NCI-H524 treated with DMSO at 0.1 percent for 48 hours (cell line): ENCODE data around the gene FCHSD2.
"Not testable (repeated sequence)": the region's sequence is repeated elsewhere in the genome, so short reads cannot be mapped to it uniquely, and the experiment has no call there.

Experiments
- DNase-seq: peaks from one replicate; lab custom pipeline; 2025; lab: John Stamatoyannopoulos, UW

The FCHSD2 gene

GRCh38 chr11:72926076-72926475, 216.0 kb downstream of the FCHSD2 start:
- no peak for DNase-seq

- no peak for DNase-seq
Measured at GRCh38 chr11:72925656-72926055, 216.5 kb downstream of the FCHSD2 start.

GRCh38 chr11:72924568-72925190, 217.4 kb downstream of the FCHSD2 start:
- no peak for DNase-seq

GRCh38 chr11:72921028-72921716, 220.9 kb downstream of the FCHSD2 start:
- DNase-seq, result no peak

DNA sequence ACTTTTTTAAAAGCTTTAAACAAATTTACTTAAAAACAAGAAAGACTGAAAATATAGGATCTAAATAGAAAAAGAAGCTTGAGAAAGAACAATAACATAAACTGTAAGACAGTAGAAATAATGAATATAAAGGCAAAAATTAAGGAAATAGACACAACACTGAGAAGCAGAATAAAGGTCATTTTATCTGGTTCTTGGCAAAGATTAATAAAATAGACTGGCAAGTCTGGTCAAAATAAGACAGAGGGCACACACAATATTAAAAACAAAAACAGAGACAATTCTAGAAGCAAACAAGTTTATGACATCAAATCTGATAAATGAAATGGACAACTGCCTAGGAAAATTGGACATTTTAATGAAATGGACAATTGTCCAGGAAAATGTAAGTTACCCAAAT, 222.1 kb downstream of the FCHSD2 start:
- DNase-seq, result no peak

GRCh38 chr11:72918851-72919250, 223.3 kb downstream of the FCHSD2 start:
- no peak for DNase-seq

DNA sequence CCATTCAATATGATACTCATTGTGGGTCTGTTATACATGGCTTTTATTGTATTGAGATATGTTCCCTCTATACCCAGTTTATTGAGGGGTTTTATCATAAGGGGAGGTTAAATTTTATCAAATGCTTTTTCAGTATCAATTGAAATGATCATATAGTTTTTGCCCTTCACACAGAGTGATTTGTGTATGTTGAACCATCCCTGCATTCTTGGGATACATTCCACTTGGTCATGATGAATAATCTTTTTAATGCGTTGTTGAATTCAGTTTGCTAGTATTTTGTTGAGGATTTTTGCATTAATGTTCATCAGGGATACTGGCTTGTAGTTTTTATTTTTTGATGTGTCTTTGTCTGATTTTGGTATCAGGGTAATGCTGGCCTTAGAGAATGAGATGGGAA, 229.9 kb downstream of the FCHSD2 start:
- no peak for DNase-seq

GRCh38 chr11:72909558-72910388, 232.3 kb downstream of the FCHSD2 start:
- DNase-seq, result not testable (repeated sequence)

- no peak for DNase-seq
Measured at GRCh38 chr11:72908032-72908676, 234.0 kb downstream of the FCHSD2 start.

- no peak for DNase-seq
Measured at GRCh38 chr11:72904016-72904415, 238.1 kb downstream of the FCHSD2 start.

DNA sequence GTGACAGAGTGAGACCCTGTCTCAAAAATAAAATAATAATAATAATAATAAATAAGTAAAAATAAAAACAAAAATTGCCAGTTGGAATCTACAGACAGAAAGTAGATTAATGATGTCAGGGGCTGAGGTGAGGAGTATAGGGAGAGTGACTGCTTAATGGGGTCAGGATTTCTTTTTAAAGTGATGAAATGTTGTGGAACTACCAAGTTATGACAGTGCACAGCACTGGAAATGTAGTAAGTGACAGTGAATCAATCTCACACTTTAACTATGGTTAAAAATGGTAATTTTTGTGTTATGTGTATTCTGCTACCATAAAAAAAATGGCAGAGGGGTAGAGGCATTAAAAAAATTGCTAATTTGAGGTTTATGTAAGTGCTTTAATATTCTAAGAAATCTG, 240.7 kb downstream of the FCHSD2 start:
- DNase-seq, result no peak

DNA sequence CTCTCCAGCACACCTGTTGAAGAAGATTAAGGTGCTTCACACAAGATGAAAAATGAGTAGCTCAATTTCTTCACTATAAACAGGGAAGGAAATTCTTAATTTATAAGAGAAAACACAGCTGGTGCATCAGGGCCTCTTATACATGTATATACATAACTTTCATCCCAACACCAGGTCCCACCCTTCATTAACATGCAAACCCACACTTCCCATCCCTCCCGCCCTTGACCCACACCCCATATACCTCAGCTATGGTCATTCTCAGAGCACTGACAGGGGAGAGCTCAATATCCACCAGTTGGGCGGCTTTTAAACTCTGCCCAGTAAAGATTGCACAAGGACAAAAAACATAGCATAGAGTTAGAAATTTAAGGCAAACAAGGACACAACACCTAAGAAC, 242.1 kb downstream of the FCHSD2 start:
- DNase-seq, result no peak

DNA sequence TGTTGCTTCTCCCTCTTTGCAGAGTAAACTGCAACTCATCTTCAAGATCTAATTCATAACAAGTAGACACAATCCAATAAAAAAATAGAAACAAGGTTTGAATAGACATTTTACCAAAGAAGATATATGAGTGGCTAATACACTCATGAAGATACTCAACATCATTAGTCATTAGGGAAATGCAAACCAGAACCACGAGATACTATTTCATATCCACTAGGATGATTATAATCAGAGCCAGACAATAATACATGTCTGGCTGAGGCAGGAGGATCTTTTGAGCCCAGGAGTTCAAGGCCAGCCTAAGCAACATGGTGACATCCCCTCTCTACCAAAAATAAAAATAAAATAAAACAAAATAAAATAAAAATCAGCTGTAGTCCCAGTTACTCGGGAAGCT, 242.9 kb downstream of the FCHSD2 start:
- no peak for DNase-seq

GRCh38 chr11:72897506-72897905, 244.6 kb downstream of the FCHSD2 start:
- DNase-seq, result no peak

DNA sequence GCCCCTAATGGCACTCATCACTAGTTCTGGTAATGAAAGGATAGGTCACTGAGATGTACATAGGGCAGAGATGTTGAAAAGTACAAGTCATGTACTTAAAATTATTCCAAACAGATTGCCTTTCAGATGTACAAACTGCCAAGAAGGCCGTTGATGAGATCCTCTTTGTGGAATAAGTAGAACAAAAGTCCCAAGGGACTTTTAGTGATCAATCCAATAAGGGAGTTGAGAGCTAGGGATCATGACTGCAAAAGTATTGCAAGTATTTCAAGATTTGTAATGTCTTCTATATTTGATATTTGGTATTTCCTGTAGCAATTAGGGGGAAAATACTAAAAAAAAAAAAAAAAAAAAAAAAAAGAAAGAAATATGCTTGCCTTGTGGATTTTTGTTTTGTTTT, 245.7 kb downstream of the FCHSD2 start:
- DNase-seq, result no peak

GRCh38 chr11:72890881-72891280, 251.2 kb downstream of the FCHSD2 start:
- no peak for DNase-seq

DNA sequence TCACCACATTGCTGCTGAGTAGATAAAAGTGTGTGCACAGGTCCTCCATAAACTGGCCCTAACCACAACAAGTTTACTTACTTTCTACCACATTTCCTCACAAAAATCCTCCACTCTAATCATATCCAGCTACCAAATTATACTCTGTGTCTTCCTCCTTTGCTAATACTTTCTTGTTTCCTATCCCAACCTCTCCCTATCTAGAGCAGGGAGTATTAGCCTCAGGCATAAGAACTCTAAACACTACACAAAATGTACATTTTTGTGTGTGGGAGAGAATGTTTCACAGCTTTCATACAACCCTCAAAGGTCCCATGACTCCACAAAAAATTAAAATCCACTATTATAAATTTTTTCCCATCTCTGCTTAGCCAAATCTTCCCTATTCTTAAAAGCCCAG, 255.5 kb downstream of the FCHSD2 start:
- DNase-seq, result no peak

GRCh38 chr11:72885749-72886609, 256.1 kb downstream of the FCHSD2 start:
- no peak for DNase-seq

DNA sequence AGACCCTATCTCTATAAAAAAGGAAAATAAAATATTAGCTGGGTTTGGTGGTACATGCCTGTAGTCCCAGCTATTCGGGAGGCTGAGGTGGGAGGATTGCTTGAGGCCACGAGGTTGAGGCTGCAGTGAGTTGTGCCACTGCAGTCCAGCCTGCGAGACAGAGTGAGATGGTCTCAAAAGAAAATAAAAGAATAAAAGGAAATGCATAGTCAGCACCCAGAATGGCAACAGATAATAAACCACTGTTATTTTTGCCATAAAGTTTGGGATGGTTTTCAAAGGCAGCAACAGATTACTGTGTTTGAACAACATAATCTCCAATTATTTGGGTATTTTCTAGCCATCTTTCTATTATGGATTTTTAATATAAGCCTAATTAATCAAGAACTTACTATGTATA, 266.0 kb downstream of the FCHSD2 start:
- DNase-seq, result no peak

- no peak for DNase-seq
Measured at GRCh38 chr11:72875736-72876135, 266.4 kb downstream of the FCHSD2 start.

- no peak for DNase-seq
Measured at GRCh38 chr11:72872012-72872411, 270.1 kb downstream of the FCHSD2 start.

DNA sequence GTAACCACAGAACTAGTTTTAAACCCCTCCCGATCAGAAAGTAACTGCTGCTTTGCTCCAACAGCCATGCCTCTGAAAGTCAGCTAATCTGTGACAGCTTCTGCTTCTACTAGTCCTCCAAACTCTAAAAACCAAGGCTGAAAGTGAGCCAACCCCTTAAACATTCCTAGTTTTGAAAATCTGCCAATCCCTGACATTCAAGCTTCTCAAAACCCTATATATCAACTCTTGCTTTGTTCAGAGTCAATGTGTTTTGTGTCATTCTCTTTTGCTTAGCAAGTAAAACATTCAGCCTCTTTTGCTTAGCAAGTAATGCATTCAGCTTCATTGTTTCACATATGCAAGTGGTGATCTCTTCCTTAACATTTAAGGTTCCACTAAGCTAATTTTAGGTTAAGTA, 271.0 kb downstream of the FCHSD2 start:
- DNase-seq, result no peak
